H1 (cell line): ENCODE data around the gene CCDC136. TPM values are rescaled to one million over a fixed set of nuclear protein-coding genes. Genes with fewer than 3 reads are reported as not detected.

Source experiments
- CHD7 ChIP-seq: fragments of 300-600 bp; sonication (generic); IDR thresholded peaks from 2 replicates; pipeline ENCODE4 v1.7.1; 2012; ENCODE audit warnings: low read length, moderate library complexity, mild to moderate bottlenecking, inconsistent platforms; ENCODE audit not compliant: insufficient replicate concordance
- RFX5 ChIP-seq: IDR thresholded peaks from 2 replicates; pipeline ENCODE4 v1.6.1; 2011; ENCODE audit warnings: low read depth, low read length, improper control_type of control experiment, borderline replicate concordance
- ZNF274 ChIP-seq: IDR thresholded peaks from 2 replicates; pipeline ENCODE4 v1.7.0; 2012; ENCODE audit warnings: low read length, borderline replicate concordance; ENCODE audit errors: extremely low read depth
- polyA plus RNA-seq, 7 experiments: library from polyadenylated mRNA; depleted of rRNA in 3 of 7; stranded (reverse) in 5 of 7; unstranded in 2 of 7; fragments of >200 nt in 5 of 7; fragments of 200-250 nt in 2 of 7; gene quantifications; 1 replicate in 5 of 7; 2 replicates in 1 of 7; 4 replicates in 1 of 7; pipeline versions ENCODE4 v1.2.1 to v1.2.3, GENCODE V29; 2011 to 2013; ENCODE audit warnings: missing spikeins in 2 of 7, mixed read lengths in 2 of 7
- total RNA-seq: library from RNA; stranded (reverse); fragmentation: NEBNext Ultra II Directional; extraction: Animal tissue kit (Norgen Biotek cat#: 25700); gene quantifications from 2 replicates; pipeline ENCODE4 v1.2.1, GENCODE V29; 2021

CCDC136 gene
- total and polyA plus RNA-seq, 2 of the 8 experiments (the other 6 are each of a cell fraction or from before 2014, with no cell fraction given) = 35.6 to 47.7 TPM

- TF ChIP-seq CHD7 = no peak
- TF ChIP-seq ZNF274 = no peak
- TF ChIP-seq RFX5 = no peak
- TF ChIP-seq, all 59 proteins: peak for 0
Measured at GRCh38 chr7:128855559-128855958, 63.8 kb downstream of the CCDC136 start (continued).
